Mononuclear cell (primary cell): Measurements from ENCODE around the gene STMP1. TPM values are rescaled to one million over a fixed set of nuclear protein-coding genes. Genes with fewer than 3 reads are reported as not detected.
"Not testable (repeated sequence)": the region's sequence is repeated elsewhere in the genome, so short reads cannot be mapped to it uniquely, and the experiment has no call there.

ENCODE experiments used
- H3K27me3 ChIP-seq: 2 replicates; pipeline ENCODE4 v1.6.0; 2011; ENCODE audit warnings: low read length, control low read depth; ENCODE audit not compliant: insufficient read depth
- H3K4me1 ChIP-seq: 2 replicates; pipeline ENCODE4 v1.5.1; 2011; ENCODE audit warnings: mild to moderate bottlenecking, low read length, control low read depth; ENCODE audit not compliant: insufficient read depth
- H3K4me3 ChIP-seq: 2 replicates; pipeline ENCODE4 v1.5.1; 2011; ENCODE audit warnings: mild to moderate bottlenecking, low read length, moderate library complexity
- H3K9me3 ChIP-seq: 2 replicates; pipeline ENCODE4 v1.5.1; 2011; ENCODE audit warnings: low read depth, mild to moderate bottlenecking, control low read depth, low read length
- total RNA-seq: library from RNA; depleted of rRNA; stranded (reverse); fragments of >200 nt; gene quantifications from one replicate; pipeline ENCODE4 v1.2.3, GENCODE V29; 2012

STMP1 gene
- total RNA-seq: 15.5 TPM

- no peaks in the 10 kb centered on the region for H3K9me3 ChIP-seq
- H3K4me1 ChIP-seq: peaks cover 55% of the 10 kb centered on the region
- peak within 1 kb of the TSS; percentile 97 for H3K4me3 ChIP-seq
- H3K27me3 ChIP-seq: no peaks in the 10 kb centered on the region
These were observed at the start of gene STMP1 for GRCh38 chr7:135662373-135663114. Gene STMP1 (plus strand): TSS chr7:135662514.

DNA sequence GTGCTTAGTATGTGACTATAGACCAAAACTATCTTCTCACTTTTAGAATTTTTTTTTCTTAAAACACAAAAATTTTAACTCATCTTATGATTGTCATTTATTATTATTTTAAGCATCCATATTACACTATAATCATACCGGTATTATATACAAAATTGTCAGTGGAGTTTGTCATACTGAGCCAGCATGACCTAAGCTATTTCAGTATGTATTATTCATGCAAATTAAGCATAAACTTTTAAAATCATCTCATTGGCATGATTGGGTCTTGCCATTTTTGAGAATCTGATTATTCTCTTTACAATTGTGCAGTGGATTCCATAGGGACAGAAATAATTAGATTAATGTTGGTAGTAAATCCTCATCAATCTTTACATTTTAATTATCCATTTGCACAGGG lies 46.2 kb upstream of the STMP1 start:
- Histone ChIP-seq H3K4me1 (no peaks in the 10 kb centered on the region), H3K4me3 (no peak overlapping the region), H3K27me3 (no peaks in the 10 kb centered on the region), H3K9me3 (no peaks in the 10 kb centered on the region)

- H3K4me3 ChIP-seq: no peak overlapping the region
- no peaks in the 10 kb centered on the region for H3K27me3 ChIP-seq
- H3K9me3 ChIP-seq: no peaks in the 10 kb centered on the region
- no peaks in the 10 kb centered on the region for H3K4me1 ChIP-seq
These were observed 44.5 kb upstream of the STMP1 start for GRCh38 chr7:135617781-135618180.

GRCh38 chr7:135618510-135618909 lies 43.8 kb upstream of the STMP1 start:
- H3K9me3 ChIP-seq: no peaks in the 10 kb centered on the region
- H3K4me1 ChIP-seq: no peaks in the 10 kb centered on the region
- H3K4me3 ChIP-seq: no peak overlapping the region
- no peaks in the 10 kb centered on the region for H3K27me3 ChIP-seq

DNA sequence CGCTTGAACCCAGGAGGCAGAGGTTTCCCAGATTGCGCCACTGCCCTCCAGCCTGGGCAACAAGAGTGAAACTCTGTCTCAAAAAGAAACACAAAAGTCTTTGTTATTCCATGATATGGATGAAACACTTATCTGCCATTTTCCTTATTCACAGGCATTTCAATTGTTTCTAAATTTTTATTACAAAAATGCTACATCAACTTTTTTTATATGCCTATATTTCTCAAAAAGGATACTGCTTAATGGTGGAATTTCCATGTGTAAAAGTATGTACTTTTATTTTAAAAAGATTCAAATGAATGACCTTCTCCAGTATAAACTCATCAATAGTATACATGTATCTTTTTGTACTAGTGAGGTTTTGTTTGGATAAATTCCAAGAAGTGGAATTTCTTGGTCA lies 41.9 kb upstream of the STMP1 start:
- Histone ChIP-seq H3K27me3 (no peaks in the 10 kb centered on the region), H3K9me3 (no peaks in the 10 kb centered on the region), H3K4me3 (no peak overlapping the region), H3K4me1 (no peaks in the 10 kb centered on the region)

GRCh38 chr7:135620980-135621850 lies 41.1 kb upstream of the STMP1 start:
- H3K9me3 ChIP-seq: no peaks in the 10 kb centered on the region
- no peak overlapping the region for H3K4me3 ChIP-seq
- no peaks in the 10 kb centered on the region for H3K4me1 ChIP-seq
- no peaks in the 10 kb centered on the region for H3K27me3 ChIP-seq

DNA sequence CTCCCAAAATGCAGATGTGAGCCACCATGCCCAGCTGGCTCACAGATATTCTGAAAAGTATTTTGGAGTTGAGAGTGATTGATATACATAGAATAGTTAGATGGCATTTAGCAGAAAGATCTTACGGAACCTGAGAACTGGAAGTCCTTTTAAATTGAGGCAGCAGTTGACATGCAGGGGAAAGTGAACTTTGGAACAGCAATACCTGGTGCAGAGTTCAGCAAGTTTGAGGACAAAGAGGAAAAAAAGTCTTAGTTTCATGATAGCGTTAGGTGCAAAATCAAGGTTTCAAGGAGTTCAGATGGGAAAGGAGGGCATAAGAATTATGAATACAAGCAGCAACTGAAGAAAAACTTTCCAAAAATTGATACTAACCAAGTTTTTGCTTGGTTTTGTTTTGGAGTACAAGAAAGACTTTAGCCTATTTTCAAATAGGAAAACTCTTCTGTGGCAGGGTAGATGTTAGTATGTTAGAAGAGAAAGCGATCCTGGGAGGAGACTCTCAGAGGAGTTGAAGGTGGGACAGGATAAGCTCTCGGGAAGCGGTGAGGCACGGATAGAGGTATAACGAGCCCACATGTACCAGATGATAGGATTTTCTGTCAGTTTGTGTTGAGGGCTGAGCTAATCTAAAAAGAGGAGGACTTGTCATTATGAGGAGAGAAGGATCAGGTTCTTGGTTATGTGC lies 28.0 kb upstream of the STMP1 start:
- Histone ChIP-seq H3K4me3 (no peak overlapping the region), H3K4me1 (no peaks in the 10 kb centered on the region), H3K27me3 (no peaks in the 10 kb centered on the region), H3K9me3 (no peaks in the 10 kb centered on the region)

DNA sequence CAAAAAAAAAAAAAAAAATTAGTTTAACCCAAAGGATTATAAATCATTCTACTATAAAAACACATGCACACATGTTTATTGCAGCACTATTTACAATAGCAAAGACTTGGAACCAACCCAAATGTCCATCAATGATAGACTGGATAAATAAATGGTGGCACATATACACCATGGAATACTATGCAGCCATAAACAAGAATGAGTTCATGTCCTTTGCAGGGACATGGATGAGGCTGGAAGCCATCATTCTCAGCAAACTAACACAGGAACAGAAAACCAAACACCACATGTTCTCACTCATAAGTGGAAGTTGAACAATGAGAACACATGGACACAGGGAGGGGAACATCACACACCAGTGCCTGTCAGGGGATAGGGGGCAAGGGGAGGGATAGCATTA lies 22.6 kb upstream of the STMP1 start:
- not testable (repeated sequence) for H3K4me3 ChIP-seq, H3K27me3 ChIP-seq, H3K9me3 ChIP-seq, H3K4me1 ChIP-seq

GRCh38 chr7:135644154-135644553 lies 18.2 kb upstream of the STMP1 start:
- Histone ChIP-seq H3K27me3 (no peaks in the 10 kb centered on the region), H3K4me3 (no peak overlapping the region), H3K4me1 (no peaks in the 10 kb centered on the region), H3K9me3 (no peaks in the 10 kb centered on the region)

DNA sequence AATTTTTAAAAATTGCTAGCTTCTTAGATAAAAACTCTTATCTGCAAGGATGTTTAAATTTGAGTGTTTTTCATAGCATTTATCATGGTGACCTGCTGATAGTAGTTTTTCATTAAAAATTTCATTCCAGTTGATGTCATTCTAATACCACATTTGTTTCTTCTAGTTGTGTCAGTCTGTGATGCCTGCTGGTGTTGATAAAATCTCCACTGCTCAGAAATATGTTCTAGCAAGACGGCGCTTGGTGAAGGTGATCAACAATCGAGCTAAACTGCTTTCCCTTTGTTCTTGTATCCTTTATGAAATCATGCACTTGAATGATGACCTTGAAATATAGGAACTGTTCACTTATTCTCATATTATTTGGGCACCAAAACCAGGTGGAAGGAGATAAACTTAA lies 17.6 kb upstream of the STMP1 start:
- no peak overlapping the region for H3K4me3 ChIP-seq
- no peaks in the 10 kb centered on the region for H3K4me1 ChIP-seq
- H3K9me3 ChIP-seq: no peaks in the 10 kb centered on the region
- no peaks in the 10 kb centered on the region for H3K27me3 ChIP-seq

GRCh38 chr7:135645296-135645904 lies 16.9 kb upstream of the STMP1 start:
- H3K27me3 ChIP-seq: no peaks in the 10 kb centered on the region

GRCh38 chr7:135647755-135648154 lies 14.6 kb upstream of the STMP1 start:
- Histone ChIP-seq H3K4me3 (no peak overlapping the region), H3K9me3 (no peaks in the 10 kb centered on the region), H3K4me1 (no peaks in the 10 kb centered on the region), H3K27me3 (no peaks in the 10 kb centered on the region)

More at GRCh38 chr7:135645296-135645904, 16.9 kb upstream of the STMP1 start:
- Histone ChIP-seq H3K4me3 (no peak overlapping the region), H3K4me1 (no peaks in the 10 kb centered on the region), H3K9me3 (no peaks in the 10 kb centered on the region)

- Histone ChIP-seq H3K4me1 (no peaks in the 10 kb centered on the region), H3K4me3 (no peak overlapping the region), H3K27me3 (no peaks in the 10 kb centered on the region), H3K9me3 (no peaks in the 10 kb centered on the region)
These were observed 14.1 kb upstream of the STMP1 start for GRCh38 chr7:135648235-135648634.

DNA sequence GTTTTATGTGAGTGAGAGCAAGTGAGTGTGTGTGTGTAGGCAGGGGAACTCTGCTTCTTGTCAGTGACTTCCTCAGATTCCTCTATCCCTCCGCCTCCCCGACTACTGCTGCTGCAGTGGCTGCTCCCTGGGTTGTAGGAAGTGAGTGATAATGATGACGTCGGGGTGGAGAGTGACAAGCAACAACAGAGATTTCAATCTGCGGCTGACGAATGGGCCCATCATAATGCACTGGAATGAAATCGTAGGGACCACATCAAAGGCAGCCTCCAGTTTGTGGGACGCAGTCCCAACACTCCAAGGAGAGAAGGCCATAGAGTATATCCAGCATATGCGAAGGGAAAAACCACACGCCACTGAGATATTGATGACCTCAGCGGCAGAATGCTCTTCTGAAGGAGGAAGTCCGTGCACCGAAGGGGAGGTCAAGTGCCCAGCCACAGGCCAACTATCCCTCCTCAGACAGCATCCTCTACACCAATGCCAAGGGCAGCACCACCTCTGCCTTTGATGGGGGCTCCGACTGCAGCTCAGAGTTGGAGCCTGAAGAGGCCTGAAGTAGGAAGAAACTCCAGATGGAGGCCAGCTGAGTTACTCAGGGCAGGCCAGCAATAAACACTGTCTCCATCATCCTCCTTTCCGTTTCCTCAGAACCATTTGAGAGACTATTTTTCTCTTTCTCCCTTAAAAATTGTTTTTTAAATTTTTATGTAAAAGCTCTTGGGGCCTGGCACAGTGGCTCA lies 11.3 kb upstream of the STMP1 start:
- H3K9me3 ChIP-seq: no peaks in the 10 kb centered on the region
- no peaks in the 10 kb centered on the region for H3K4me1 ChIP-seq
- H3K4me3 ChIP-seq: no peak overlapping the region
- no peaks in the 10 kb centered on the region for H3K27me3 ChIP-seq
